Fibroblast of lung (primary cell): Measurements from ENCODE around the gene RAB31.

Source experiments
- CTCF ChIP-seq, 2 donors: IDR thresholded peaks in 1 of 2; conservative IDR thresholded peaks in 1 of 2; 1 replicate in 1 of 2; 2 replicates in 1 of 2; pipeline ENCODE4 v1.5.1; 2011 to 2012; ENCODE audit warnings: low read length in 2 of 2, control low read depth in 1 of 2, inconsistent platforms in 1 of 2, low read depth in 1 of 2, mild to moderate bottlenecking in 1 of 2
- EZH2 ChIP-seq: IDR thresholded peaks from 2 replicates; pipeline ENCODE4 v1.5.1; 2012; ENCODE audit warnings: low read length, control low read depth, mild to moderate bottlenecking; ENCODE audit errors: missing control alignments

DNA sequence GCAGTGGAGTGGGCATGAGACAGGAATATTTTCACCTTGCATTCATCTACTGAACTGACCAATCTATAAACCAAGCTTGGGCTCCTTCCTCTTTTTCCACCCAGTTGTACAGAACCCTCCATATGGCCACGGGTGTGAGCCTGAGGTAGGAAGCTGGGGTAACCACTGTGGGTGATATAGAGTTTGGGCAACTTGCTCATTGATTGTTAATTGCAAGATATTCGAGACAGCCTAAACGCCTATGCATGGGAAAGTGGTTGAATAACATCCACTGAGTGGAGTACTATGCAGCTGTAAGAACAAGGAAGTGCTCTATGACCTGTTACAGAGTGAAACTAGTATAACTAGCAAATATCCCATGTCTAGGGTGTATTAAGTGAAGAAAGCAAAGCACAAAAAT is 198.4 kb downstream of the RAB31 start:
- TF ChIP-seq CTCF (conservative IDR thresholded peaks at IDR 0.05 in 1 of 2, IDR thresholded peaks at IDR 0.05 in 1 of 2; ENCODE audit: low read depth in 1 of 2, low read length in 2 of 2) (no peak), EZH2 (no peak)
